Upper lobe of right lung (tissue), 1 donor: Measurements from ENCODE around the gene ZNF765. TPM values are rescaled to one million over a fixed set of nuclear protein-coding genes. Genes with fewer than 3 reads are reported as not detected.
A peak's percentile ranks its signal among the peaks of the same experiment; 100 is the strongest.
"Not testable (repeated sequence)": the region's sequence is repeated elsewhere in the genome, so short reads cannot be mapped to it uniquely, and the experiment has no call there.

Experiments
- ATAC-seq: fragments of 200-7000 bp; cut with Tn5 transposase; one replicate; pipeline ENCODE4 v1.9.1; 2020; ENCODE audit warnings: mild to moderate bottlenecking, moderate library complexity
- DNase-seq: peaks from one replicate; pipeline ENCODE4 v3.0.0-alpha.2; 2020
- H3K27ac ChIP-seq: fragments of 200-600 bp; one replicate; pipeline ENCODE4 v1.8.0; 2022
- H3K27me3 ChIP-seq: fragments of 200-600 bp; one replicate; pipeline ENCODE4 v1.8.0; 2022; ENCODE audit warnings: mild to moderate bottlenecking
- H3K36me3 ChIP-seq: fragments of 200-600 bp; one replicate; pipeline ENCODE4 v1.8.0; 2022
- H3K4me1 ChIP-seq: fragments of 200-600 bp; one replicate; pipeline ENCODE4 v1.8.0; 2022
- H3K4me3 ChIP-seq: fragments of 200-600 bp; one replicate; pipeline ENCODE4 v1.8.0; 2022; ENCODE audit warnings: mild to moderate bottlenecking
- H3K9me3 ChIP-seq: fragments of 200-600 bp; one replicate; pipeline ENCODE4 v1.8.0; 2022
- intact Hi-C: fragments of 100-400 bp; cut with DNase I; formaldehyde crosslinking; loops from one replicate; pipeline ENCODE4 v1.11.0; 2022
- total RNA-seq: library from RNA; stranded (reverse); fragmentation: NEBNext Ultra II Directional; extraction: Animal tissue kit (Norgen Biotek cat#: 25700); gene quantifications from one replicate; pipeline ENCODE4 v1.2.1, GENCODE V29; 2021
- TF ChIP-seq, protein P1 (sequence below): fragments of 200-600 bp; IDR thresholded peaks from one replicate; pipeline ENCODE4 v1.8.0; 2022; ENCODE audit warnings: antibody characterized with exemption
- donor health status: DM: no; HTN: yes; CAD: no; lungs with severe emphysema.

ZNF765 gene
- total RNA-seq, 1 donor from 2014 or later, result 12.4 TPM

GRCh38 chr19:53409505-53410204 lies 14.7 kb downstream of the ZNF765 start:
- Histone ChIP-seq H3K27ac (no peak overlapping the region), H3K27me3 (no peaks in the 10 kb centered on the region), H3K4me1 (no peaks in the 10 kb centered on the region), H3K9me3 (peaks cover 55% of the 10 kb centered on the region), H3K4me3 (no peak overlapping the region), H3K36me3 (peaks cover 34% of the 10 kb centered on the region)
- ATAC-seq (no peak), DNase-seq (no peak)
- intact Hi-C loops, result no loop called here
- TF ChIP-seq, protein P1, sequence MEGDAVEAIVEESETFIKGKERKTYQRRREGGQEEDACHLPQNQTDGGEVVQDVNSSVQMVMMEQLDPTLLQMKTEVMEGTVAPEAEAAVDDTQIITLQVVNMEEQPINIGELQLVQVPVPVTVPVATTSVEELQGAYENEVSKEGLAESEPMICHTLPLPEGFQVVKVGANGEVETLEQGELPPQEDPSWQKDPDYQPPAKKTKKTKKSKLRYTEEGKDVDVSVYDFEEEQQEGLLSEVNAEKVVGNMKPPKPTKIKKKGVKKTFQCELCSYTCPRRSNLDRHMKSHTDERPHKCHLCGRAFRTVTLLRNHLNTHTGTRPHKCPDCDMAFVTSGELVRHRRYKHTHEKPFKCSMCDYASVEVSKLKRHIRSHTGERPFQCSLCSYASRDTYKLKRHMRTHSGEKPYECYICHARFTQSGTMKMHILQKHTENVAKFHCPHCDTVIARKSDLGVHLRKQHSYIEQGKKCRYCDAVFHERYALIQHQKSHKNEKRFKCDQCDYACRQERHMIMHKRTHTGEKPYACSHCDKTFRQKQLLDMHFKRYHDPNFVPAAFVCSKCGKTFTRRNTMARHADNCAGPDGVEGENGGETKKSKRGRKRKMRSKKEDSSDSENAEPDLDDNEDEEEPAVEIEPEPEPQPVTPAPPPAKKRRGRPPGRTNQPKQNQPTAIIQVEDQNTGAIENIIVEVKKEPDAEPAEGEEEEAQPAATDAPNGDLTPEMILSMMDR, result no peak

DNA sequence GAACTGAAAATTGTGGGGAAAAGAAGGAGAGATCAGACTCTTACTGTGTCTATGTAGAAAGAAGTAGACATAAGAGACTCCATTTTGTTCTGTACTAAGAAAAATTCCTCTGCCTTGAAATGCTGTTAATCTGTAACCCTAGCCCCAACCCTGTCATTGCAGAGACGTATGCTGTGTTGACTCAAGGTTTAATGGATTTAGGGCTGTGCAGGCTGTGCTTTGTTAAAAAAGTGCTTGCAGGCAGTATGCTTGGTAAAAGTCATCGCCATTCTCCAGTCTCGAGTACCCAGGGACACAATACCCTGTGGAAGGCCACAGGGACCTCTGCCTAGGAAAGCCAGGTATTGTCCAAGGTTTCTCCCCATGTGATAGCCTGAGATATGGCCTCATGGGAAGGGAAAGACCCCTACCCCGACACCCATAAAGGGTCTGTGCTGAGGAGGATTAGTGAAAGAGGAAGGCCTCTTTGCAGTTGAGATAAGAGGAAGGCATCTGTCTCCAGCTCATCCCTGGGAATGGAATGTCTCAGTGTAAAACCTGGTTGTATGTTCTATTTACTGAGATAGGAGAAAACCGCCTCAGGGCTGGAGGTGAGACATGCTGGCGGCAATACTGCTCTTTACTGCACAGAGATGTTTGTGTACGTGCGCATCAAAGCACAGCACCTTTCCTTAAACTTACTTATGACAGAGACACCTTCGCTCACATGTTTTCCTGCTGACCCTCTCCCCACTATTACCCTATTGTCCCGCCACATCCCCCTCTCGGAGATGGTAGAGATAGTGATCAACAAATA lies 25.8 kb downstream of the ZNF765 start:
- intact Hi-C loops, result not testable (repeated sequence)

GRCh38 chr19:53422551-53422950 lies 27.6 kb downstream of the ZNF765 start:
- Histone ChIP-seq H3K9me3 (no peaks in the 10 kb centered on the region), H3K36me3 (no peaks in the 10 kb centered on the region), H3K4me1 (peaks cover 5% of the 10 kb centered on the region), H3K27me3 (no peaks in the 10 kb centered on the region), H3K4me3 (no peak overlapping the region), H3K27ac (no peak overlapping the region)
- intact Hi-C loops, result no loop called here
- ATAC-seq (no peak), DNase-seq (no peak)
- TF ChIP-seq, protein P1, result no peak

More for the DNA sequence above, 25.8 kb downstream of the ZNF765 start:
- not testable (repeated sequence) for ATAC-seq, H3K4me1 ChIP-seq, DNase-seq, H3K4me3 ChIP-seq, H3K36me3 ChIP-seq, H3K27ac ChIP-seq, H3K27me3 ChIP-seq, H3K9me3 ChIP-seq

- H3K9me3 ChIP-seq, H3K4me1 ChIP-seq, intact Hi-C loops, H3K27me3 ChIP-seq, H3K36me3 ChIP-seq, H3K4me3 ChIP-seq, DNase-seq, H3K27ac ChIP-seq: not testable (repeated sequence)
- peak; percentile 45 for ATAC-seq
These were observed 28.1 kb downstream of the ZNF765 start for GRCh38 chr19:53423074-53423473.

GRCh38 chr19:53423680-53424079 lies 28.7 kb downstream of the ZNF765 start:
- H3K27me3 ChIP-seq, intact Hi-C loops, H3K36me3 ChIP-seq, DNase-seq, H3K4me3 ChIP-seq, H3K9me3 ChIP-seq, H3K4me1 ChIP-seq, H3K27ac ChIP-seq: not testable (repeated sequence)
- peak; percentile 63 for ATAC-seq
- TF ChIP-seq, protein P1, result peak; percentile 14

GRCh38 chr19:53424968-53425597 lies 30.1 kb downstream of the ZNF765 start:
- TF ChIP-seq, protein P1, result peak; percentile 89
- Histone ChIP-seq H3K27me3 (no peaks in the 10 kb centered on the region), H3K27ac (no peak overlapping the region), H3K4me1 (peaks cover 5% of the 10 kb centered on the region), H3K9me3 (no peaks in the 10 kb centered on the region), H3K36me3 (no peaks in the 10 kb centered on the region), H3K4me3 (no peak overlapping the region)
- ATAC-seq (peak; percentile 98), DNase-seq (peak; percentile 76)
- intact Hi-C loops, result no loop called here
